ENCODE data around the gene NR5A2.
A peak's percentile ranks its signal among the peaks of the same experiment; 100 is the strongest.

NR5A2 gene

GRCh38 chr1:200040481-200041138 is 13.1 kb downstream of the NR5A2 start:
- TF ChIP-seq, protein P1, sequence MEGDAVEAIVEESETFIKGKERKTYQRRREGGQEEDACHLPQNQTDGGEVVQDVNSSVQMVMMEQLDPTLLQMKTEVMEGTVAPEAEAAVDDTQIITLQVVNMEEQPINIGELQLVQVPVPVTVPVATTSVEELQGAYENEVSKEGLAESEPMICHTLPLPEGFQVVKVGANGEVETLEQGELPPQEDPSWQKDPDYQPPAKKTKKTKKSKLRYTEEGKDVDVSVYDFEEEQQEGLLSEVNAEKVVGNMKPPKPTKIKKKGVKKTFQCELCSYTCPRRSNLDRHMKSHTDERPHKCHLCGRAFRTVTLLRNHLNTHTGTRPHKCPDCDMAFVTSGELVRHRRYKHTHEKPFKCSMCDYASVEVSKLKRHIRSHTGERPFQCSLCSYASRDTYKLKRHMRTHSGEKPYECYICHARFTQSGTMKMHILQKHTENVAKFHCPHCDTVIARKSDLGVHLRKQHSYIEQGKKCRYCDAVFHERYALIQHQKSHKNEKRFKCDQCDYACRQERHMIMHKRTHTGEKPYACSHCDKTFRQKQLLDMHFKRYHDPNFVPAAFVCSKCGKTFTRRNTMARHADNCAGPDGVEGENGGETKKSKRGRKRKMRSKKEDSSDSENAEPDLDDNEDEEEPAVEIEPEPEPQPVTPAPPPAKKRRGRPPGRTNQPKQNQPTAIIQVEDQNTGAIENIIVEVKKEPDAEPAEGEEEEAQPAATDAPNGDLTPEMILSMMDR (IDR thresholded peaks at IDR 0.05; ENCODE audit: low read depth, low read length): no peak
- no peak overlapping the region for H3K4me3 ChIP-seq (ENCODE audit: low read depth, low read length)

DNA sequence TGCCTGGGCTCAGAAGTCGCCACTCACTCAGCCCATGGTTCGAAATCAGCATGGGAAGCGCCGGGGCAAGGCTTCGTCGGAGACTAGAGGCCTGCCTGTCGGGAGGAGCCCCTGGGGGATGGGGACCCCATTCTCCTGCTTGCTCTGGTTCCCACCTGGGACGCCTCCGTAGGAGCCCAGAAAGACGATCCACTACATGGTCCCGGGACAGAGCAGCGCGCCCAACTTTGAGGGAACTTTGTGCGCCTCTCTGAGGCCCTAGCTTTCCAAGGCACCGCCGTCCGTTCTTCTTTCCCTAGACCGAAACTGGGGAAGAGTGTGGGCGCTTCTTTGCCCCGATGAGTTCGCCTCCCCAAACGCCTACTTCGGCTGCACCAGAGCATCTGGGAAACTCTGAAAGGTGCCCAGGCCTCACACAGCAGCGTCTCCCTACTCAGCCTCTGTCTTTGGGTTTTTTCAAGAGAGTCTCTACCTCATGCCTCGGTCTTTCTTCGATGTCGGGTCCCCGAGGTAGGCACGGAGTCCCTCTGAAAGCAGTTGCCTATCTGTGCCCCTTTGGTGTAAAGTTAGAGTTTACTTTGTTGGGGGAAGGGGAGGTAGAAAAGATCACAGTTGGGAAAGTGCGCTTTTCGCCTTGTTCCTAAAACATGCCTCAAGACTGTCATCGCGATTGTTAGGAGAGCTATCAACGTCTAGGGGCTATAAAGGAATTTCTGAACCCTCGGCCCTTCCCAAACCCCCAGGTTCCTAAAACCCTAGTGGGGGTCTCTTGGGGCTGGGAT is 14.0 kb downstream of the NR5A2 start:
- no peak overlapping the region for H3K4me3 ChIP-seq (ENCODE audit: low read depth, low read length)
- TF ChIP-seq, protein P1 (IDR thresholded peaks at IDR 0.05; ENCODE audit: low read depth, low read length): no peak

GRCh38 chr1:200042119-200042551 is 14.6 kb downstream of the NR5A2 start:
- TF ChIP-seq, protein P1 (IDR thresholded peaks at IDR 0.05; ENCODE audit: low read depth, low read length): no peak
- peak overlapping the region; percentile 38 for H3K4me3 ChIP-seq (ENCODE audit: low read depth, low read length)

DNA sequence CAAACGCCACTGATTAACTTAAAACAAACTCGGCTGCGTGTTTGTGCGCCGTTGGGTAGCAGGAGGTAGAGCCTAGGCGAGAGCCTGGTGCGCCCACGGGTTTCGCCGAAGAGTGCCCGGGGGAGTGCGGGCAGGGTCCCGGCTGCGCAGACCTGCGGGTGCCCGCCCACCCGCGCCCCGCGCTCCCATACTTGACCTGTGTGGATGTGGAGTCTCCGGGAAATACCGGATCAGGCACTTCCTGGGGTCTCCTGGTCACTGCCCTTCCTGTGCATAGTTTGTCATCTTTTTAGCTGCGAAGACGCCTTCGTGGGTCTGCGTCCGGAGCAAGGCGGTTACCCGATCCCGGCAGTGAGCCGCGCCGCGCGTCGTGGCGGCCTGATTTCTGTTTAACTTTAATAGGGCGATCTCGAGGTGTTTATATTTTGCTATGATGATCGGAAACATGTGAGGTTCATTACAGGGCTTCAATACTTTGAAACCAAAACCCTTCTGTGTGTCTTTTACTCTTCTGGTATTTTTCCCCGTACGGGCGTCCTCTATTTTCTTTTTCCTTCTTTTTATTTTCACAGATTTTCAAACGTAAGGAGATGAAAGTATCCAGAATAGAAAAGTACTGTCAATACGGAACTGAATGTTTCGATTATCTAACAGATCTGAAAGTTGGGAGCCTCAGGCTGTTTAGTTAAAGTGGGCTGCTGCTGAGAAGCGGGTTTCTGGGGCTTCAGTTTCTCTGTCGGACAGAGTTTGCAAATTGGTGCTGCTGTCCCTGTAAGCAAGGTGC is 15.2 kb downstream of the NR5A2 start:
- TF ChIP-seq, protein P1 (IDR thresholded peaks at IDR 0.05; ENCODE audit: low read depth, low read length): no peak
- H3K4me3 ChIP-seq (ENCODE audit: low read depth, low read length): peak overlapping the region; percentile 38

DNA sequence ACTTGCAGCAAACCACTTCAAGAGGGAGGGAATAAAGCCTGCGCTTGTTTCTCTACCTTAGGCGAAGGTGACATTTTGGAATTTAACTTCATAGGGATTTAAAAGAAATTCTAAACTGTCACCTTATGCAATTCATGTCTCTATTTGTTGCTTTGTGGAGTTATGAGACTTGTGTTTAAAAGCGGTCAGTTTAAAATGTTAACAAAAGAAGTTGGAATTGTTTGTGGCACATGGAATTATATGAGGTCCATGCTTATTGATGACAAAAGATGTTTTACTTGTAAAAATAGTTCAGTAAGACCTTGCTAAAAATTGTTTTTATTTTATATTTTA is 15.8 kb downstream of the NR5A2 start:
- H3K4me3 ChIP-seq (ENCODE audit: low read depth, low read length): peak overlapping the region; percentile 38; the same call in 1 of the 2 replicates
- TF ChIP-seq, protein P1 (IDR thresholded peaks at IDR 0.05; ENCODE audit: low read depth, low read length): no peak

- TF ChIP-seq, protein P1 (IDR thresholded peaks at IDR 0.05; ENCODE audit: low read depth, low read length): no peak
- H3K4me3 ChIP-seq (ENCODE audit: low read depth, low read length): no peak overlapping the region
Measured at GRCh38 chr1:200046115-200046514, 18.6 kb downstream of the NR5A2 start.
